GM12801 (cell line): ENCODE results near the gene CLIC2.

Experiments used
- TF ChIP-seq, protein P1 (sequence below): IDR thresholded peaks from one replicate; pipeline ENCODE4 v1.5.1; 2011; ENCODE audit warnings: control low read depth; ENCODE audit not compliant: insufficient read length; ENCODE audit errors: extremely low read depth

The CLIC2 gene

DNA sequence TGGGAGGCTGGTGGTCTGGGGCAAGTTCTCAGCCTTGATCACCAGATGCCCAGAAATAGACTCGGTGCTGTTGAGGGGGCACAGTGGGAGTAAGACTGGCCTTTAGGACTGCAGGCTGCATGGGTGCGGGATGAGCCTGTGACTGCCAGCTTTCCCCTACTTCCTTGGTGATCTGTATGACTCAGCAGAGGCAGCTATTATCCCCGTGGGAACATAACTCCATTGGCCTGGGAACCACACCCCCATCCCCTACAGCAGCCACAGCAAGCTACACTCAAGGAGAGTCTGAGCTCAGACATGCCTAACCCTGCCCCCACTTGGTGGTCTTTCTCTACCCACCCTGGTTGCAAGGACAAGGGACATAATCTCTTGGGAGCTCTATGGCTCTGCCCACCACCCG lies 20.6 kb downstream of the CLIC2 start:
- TF ChIP-seq, protein P1, sequence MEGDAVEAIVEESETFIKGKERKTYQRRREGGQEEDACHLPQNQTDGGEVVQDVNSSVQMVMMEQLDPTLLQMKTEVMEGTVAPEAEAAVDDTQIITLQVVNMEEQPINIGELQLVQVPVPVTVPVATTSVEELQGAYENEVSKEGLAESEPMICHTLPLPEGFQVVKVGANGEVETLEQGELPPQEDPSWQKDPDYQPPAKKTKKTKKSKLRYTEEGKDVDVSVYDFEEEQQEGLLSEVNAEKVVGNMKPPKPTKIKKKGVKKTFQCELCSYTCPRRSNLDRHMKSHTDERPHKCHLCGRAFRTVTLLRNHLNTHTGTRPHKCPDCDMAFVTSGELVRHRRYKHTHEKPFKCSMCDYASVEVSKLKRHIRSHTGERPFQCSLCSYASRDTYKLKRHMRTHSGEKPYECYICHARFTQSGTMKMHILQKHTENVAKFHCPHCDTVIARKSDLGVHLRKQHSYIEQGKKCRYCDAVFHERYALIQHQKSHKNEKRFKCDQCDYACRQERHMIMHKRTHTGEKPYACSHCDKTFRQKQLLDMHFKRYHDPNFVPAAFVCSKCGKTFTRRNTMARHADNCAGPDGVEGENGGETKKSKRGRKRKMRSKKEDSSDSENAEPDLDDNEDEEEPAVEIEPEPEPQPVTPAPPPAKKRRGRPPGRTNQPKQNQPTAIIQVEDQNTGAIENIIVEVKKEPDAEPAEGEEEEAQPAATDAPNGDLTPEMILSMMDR = no peak

DNA sequence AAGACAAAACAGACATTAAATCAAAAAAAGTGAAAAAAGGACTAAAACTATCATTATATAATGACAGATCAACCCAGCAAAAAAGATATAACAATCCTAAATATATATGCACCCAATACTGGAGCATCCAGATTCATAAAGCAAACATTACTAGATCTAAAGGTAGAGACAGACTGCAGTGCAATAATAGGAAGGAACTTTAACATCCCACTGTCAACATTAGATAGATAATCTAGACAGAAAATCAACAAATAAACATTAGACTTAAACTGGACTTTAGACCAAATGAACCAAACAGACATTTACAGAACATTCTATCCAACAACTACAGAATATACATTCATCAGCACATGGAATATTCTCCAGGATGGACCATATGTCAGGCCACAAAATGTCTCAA lies 40.6 kb downstream of the CLIC2 start:
- TF ChIP-seq, protein P1 = no peak

DNA sequence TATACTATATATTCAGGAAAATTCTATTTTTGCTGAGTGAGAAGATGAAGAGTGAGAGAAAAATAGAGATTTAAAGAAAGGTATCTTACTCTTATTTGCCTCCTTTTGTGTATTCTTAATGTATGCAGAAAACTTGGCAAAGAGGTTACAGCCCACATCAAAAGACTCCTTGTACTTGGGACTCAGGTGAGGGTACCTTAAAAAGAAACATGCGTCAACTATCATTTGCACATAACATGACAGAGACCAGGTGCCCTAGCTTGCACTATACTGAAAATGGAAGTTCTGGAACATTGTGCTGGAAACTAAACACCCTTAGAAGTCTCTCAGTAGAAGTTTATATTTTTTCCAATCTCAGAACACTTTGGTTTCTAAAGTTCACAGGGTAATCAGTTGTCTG lies 54.5 kb downstream of the CLIC2 start:
- TF ChIP-seq, protein P1 = no peak

DNA sequence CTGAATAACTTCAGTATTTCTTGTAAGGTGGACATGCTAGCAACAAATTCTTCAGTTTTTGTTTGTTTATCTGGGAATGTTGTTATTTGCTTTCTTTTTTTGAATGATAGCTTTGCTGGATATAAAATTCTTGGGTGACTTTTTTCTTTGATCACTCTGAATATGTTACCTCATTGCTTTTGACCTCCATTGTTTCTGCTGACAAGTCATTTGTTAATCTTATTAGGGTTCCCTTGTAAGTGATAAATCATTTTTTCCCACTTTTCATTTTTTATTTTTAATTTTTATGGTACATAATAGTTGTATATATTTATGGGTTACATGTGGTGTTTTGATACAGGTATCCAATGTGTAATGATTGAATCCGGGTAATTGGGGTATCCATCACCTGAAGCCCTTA lies 63.4 kb downstream of the CLIC2 start:
- TF ChIP-seq, protein P1 = no peak

DNA sequence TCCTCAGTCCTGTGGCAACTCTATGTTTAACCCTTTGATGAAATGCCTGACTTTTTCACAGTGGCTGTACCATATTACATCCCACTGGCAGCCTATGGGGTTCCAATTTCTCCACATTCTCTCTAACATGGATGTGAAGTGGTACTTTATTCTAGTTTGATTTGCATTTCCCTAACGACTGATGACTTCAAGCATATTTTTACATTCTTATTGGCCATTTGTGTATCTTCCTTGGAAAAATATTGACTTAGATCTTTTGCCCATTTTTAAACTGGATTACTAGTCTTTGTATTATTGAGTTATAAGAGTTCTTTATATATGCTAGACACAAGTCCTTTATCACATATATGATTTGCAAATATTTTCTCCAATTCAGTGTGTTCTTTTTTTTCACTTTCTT lies 68.0 kb downstream of the CLIC2 start:
- TF ChIP-seq, protein P1 = no peak

DNA sequence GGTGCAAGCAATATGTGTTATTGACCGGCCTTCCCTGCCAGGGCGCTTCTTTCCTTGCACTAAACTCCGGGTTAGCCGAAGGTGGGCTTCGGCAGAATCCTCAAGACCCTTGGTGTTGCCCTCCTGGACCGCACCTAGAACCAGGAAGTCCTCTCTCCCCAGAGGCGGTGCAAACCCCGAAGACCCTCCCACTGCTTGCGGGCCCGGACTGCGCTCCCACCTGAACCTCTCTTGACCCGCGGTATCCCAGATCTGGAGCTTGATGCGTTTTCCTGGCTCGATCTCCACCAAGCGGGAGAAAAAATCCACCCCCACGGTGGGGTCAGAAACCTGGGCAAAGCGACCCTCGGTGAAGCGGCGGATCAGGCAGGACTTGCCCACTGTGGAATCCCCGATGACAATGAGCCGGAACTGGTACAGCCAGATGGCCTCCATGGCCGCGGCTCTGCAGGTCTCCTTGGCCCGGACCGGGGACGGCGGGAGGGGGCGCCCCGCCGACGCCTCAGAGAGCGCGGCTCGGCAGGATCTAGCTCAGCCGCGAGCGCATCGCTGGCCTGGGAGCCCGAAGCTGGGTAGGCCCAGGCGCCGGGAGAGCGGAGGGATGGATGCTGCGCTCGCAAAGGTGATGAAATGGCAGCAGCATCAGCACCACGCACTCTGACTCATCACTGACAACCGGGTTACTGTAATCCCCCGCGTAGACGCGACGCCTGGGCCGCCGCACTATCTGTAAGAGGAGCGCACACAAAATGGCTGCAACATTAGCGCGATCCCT lies 70.4 kb downstream of the CLIC2 start, which contains the start of gene RAB39B:
Gene RAB39B (minus strand): TSS at position 638 of the 775 bp plus-strand sequence. CDS start 203 bp downstream, at position 435.
- TF ChIP-seq, protein P1 = no peak

DNA sequence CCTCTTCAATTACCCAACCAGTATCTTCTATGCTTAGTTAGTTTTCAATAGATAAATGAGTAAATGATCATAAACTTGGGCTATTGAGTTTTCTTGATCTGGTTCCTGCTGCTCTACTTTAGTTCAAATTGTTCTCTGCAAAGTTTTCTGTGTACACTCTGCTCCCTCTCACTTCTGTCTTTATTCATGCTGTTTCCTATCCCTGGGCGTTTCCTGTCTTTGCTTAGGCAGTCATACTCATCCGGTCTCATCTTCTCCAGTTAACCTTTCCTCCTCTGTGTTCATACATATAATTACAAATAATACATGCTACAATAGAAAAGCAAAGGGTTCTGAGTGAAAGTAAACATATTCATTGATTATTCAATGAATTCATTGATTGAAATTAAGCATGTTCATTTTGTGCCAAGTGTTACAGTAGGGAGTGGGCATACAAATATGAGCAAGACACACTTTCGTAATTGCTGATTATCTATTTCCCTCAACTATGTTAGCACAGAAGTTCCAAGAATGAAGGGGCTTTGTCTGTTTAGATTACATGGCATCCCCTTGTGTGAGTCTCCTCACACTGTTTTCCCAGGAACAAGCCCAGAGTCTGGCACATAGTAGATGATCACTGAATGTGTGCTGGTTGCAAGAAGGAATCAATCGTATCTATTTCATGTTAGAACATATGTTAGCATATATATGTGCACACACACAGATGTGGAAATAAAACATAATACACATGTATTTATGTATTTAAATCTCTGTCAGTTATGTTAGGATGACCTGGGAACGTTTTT lies 71.3 kb downstream of the CLIC2 start:
- TF ChIP-seq, protein P1 = no peak
